HG02840 (cell line): ENCODE measurements around the gene TMEM214.

Experiments used
- ATAC-seq: cut with Tn5 transposase; IDR thresholded peaks from one replicate; pipeline ENCODE4 v1.9.1; 2021; ENCODE audit warnings: mild to moderate bottlenecking, moderate library complexity, moderate number of reproducible peaks; ENCODE audit not compliant: unreplicated experiment, low FRiP score

TMEM214 gene

DNA sequence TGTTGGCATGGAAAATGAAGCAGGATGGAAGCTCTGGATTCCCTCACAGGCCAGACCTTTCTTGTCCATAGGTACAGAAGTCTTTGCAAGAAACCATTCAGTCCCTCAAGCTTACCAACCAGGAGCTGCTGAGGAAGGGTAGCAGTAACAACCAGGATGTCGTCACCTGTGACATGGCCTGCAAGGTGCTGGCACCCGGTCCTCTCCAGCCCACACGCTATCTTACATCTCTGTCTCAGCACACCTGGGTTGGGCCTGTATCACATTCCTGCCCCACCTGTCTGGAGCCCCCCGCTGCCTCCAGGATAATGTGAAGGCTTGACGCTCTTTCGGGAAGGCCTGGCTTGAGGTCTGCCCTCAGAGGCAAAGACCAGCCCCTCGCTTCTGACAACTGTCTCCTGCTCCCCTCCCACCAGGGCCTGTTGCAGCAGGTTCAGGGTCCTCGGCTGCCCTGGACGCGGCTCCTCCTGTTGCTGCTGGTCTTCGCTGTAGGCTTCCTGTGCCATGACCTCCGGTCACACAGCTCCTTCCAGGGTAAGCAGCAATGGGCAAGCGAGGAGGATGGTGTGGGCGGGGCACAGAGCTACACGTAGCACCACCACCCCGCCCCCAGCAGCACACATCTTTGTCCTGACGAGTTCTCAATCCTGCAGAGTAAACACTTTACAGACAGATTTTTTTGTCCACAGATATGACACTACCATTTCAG is 6.0 kb downstream of the TMEM214 start:
- no peak for ATAC-seq

DNA sequence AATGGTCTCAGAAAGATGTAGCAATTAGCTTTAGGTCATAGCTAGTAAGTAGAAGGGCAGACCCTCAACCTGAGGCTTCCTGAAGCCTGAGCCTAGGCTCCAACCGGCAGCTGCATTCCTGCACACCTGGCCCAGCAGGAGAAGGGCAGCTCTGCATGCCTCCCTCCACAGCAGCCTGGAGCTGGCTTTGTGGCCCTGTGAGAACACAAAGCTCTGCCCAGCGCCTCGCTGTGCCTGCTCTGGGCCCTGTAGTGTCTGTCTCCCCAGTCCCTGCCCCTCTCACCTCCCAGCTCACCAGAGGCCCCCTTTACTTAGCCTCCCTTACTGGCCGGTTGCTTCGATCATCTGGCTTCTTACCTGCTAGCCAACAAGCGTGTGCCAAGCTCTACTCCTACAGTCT is 6.7 kb downstream of the TMEM214 start:
- ATAC-seq = no peak

DNA sequence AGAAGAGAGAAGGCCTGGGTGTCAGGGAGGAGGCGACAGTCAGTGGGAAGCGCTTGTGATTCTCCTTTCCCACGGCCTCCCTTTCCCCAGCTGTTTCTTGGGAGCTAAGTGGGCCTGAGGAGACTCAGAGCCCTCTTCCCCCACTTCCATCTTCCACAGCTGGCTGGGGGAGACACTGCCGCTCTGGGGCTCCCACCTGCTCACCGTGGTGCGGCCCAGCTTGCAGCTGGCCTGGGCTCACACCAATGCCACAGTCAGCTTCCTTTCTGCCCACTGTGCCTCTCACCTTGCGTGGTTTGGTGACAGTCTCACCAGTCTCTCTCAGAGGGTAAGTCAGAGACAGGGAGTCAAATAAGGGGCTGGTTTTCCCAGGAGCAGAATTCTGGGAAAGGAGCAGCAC is 7.1 kb downstream of the TMEM214 start:
- no peak for ATAC-seq

DNA sequence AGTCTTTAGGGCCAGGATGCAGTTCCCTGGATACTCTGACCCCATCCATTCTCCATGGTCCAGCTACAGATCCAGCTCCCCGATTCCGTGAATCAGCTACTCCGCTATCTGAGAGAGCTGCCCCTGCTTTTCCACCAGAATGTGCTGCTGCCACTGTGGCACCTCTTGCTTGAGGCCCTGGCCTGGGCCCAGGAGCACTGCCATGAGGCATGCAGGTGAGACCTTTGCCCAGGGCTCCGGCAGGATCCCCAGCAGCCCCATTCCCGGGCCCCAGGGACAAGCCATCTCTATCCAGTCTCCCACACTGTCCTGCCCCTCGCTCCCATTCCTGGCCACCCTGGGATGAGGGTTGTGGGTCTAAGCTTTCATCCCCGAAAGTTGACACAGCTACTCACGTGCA is 7.5 kb downstream of the TMEM214 start:
- ATAC-seq = no peak

DNA sequence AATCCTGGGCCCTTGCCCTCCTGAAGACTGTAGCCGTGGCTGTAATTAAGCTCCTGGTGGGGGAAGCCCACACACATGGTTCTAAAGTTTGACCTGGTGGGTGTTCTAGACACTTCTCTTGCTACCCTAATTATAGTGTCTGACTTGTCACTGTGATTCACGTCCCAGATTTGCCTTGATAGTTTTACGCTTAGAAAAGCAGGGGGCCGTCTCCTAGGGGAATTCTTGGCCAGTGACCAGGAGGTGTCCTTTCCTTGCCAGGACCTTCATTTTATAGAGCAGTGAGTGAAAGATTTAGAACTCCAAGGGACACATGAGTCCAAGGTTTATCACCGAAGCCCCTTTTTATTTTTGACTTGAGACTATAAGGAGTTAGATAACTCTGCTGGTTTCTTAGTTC is 9.0 kb downstream of the TMEM214 start:
- no peak for ATAC-seq

DNA sequence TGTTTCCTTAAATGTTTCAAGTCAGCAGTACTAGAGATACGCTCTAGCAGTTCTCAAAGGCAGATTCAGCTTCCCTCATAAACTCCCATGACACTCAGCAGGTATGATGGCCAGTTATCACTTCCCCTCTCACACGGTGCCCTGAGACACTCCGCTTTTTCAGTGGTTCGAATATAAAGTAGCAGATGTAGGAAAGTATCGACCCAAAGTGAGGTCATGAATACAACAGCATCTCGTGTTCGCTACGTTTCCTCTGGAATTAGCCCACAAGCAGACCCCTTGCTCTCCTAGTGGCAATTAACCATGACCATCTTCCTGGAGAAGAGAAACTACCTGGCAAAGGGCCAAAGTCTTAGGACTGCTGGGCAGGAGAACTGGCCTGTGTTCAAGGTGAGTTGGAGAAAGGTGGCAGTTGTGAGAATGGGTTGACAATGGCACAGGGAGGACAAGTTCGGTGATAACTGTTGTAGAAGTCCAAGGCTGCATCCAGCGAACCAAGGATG is 9.4 kb downstream of the TMEM214 start:
- ATAC-seq = no peak

DNA sequence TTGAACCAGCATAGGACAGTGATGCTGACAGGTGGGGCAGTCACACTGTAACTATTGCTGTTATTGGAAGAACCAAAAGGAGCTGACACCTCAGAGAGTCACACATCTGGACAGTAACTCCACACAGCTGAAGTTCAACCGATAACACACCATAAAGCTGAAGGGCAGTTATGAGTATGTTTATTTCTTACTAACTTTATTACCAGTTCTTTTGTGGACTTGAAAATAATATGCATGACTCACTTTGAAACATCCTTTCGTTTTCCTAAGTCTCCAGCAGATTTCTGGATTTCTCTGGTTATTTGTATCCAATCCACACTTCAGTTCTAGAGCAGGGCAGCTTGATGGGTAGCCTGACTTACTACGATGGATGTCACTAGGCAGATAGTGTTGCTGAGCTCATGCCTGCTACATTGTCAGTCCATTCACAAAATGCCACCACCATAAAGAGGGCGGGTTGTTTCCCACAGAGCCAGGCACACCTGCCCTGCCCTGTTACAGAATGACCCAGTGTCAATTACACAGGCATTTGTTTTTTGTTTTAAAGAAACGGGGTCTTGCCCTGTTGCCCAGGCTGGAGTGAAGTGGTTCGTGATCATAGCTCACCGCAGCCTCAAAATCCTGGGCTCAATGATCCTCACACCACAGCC is 10.3 kb downstream of the TMEM214 start:
- ATAC-seq = no peak

DNA sequence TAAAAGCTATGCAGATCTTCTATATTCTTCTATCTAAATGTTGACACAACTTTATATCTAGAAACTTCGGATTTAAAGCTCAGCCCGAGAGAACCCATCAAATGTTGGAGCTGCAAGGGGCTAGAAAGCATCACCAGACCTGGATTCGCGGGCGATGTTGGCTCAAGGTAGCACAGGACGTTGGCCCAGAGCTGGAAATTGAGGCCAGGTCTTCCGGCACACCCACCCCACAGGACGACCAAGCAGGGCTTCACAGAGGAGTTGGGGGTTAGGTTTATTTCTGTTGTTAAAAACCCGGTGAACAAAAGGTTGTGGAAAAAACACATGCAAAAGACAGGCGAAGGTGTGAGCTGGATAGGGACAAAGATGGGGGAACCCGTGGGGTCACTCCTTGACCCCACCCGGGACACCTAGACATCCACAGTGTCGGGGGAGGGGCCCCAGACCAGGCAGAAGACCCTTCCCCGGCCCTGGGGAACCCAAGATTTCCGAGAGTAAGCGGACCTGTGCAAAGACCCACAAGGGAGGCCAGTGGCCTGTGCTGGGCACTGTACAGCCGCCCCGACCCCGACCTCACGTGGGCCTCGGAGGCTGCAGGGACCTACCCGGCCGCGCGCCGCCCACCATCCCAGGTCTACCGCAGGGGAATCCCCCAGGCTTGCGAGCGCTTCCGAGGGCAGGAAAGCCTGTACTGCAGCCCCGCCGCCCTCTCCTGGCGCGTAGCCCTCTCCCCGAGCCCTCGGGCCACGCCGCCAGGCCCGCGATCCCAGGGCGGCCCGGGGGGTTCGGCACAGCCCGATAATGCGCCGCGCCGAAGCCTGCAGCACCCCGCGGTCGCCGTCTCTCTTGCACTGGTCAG is 16.9 kb downstream of the TMEM214 start:
- ATAC-seq = peak; percentile 13

DNA sequence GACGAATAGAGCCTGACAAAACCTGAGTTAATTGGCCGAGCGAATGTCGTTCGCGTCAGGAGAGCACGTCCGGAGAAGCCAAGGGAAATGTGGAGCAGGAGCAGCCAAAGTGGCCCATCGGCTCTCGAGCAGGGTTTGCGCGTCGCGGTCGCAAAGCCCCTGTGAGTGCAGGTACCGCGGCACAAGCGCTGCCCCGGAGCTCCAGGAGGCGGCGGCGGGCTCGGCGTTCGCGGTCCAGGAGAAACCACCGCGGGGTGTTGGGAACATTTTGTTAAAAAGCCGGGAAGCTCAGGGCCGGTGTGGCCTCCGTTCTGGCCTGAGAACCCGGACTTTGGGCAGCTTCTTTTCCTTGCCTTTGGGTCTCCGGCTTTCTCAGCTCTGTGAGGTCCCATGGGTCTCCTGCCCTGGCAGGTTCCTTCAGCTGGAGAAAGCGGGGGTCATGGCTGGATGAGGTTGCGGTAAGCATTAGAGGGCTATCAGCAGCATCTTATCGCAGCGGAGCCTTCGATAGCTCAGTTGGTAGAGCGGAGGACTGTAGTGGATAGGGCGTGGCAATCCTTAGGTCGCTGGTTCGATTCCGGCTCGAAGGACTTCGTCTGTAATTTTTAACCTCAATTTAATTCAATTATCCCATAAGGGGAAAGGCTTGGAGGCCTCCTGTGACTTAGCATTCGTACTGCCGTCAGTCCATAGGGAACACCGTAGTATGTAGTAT is 17.7 kb downstream of the TMEM214 start:
- peak; percentile 51 for ATAC-seq

DNA sequence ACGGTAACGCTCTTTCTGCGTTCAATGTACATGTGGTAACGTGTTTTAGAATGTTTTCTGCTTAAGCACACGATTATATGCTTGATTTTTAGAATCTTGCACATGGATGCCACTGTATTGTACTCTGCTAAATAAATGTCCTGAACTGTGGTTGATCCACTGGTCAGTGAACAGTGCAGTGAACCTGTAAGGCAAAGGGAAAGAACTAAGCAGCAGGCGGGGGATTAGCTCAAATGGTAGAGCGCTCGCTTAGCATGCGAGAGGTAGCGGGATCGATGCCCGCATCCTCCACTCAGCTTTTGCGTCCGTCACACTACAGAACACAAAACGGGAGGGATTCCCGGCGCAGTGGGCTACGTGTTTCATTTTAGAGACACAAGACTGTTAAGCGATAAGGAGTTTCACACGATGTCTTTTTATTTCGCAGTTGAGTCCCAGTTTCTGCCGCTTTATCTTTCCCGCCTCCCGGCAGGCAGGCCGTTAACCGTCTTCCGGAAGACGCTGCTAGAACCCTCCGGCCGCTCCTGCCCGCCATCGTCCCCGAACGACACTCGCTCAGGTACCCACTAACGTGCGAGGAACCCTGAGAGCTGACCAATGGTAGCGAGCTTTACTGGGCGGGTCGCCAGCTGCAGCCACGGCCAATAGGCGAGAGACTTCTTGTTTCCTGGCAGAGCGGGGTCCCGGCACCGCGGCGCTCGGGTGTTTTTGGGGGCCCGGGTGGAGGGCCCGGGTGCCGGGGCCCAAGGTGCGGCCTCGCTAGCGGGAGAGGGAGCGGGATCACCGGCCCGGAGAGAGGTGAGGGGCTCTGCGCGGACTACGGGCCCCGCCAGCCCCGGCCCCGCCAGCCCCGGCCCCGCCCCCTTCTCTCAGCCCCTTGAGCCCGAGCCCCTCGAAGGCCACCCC is 18.5 kb downstream of the TMEM214 start, which contains the start of gene AGBL5:
Gene AGBL5 (plus strand): TSS at position 673 of the 906 bp plus-strand sequence. CDS start 1,291 bp downstream, outside the sequence.
- ATAC-seq = peak; percentile 67

DNA sequence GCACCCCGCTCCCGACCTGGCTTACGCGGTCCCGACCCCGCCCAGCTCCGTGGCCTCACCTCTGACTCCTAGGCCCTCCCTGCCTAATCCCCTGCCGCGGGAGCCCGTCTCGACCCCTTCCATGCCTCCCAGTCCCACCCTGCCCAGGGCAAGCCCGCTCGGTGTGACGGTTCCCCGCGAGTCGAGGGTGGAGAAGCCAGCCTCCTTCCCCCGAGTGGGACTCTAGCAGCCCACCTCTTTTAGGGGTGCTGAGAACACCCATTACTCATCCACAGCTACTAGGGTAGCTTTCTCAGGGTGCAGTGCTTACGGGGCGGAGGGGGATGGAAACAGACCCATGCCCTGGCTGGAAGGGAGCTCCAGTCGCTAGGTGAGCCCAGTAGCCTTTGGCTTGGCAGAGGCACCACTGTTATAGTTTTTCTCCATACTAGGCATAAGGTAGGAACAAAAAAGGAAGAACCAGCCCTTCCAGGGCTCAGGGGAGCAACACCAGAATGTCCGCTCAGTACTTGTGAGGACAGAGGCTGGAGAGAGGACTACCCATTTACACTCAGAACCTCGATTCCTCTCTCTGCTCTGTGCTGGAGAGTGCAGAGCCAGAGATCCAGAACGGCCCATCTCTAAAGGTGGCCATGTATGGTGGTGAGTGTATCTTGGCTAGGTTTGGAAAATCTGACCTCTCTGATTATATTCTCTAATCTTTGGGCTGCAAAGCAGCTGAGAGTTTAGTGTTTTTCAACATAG is 19.3 kb downstream of the TMEM214 start:
- ATAC-seq = no peak

DNA sequence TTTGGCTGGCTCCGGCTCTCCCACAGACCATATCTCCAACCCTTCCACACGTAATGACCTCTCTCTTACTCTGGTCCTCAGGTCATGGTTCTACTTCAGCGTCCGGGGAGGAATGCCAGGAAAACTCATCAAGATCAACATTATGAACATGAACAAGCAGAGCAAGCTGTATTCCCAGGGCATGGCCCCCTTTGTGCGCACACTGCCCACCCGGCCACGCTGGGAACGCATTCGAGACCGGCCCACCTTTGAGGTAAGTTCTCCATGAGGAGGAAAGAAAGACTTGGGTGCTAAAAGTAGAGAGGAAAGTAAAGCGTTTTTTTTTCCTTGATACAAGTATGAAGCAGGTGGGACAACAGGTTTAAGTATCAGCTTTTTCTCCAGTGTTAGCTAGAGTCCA is 20.6 kb downstream of the TMEM214 start:
- no peak for ATAC-seq

DNA sequence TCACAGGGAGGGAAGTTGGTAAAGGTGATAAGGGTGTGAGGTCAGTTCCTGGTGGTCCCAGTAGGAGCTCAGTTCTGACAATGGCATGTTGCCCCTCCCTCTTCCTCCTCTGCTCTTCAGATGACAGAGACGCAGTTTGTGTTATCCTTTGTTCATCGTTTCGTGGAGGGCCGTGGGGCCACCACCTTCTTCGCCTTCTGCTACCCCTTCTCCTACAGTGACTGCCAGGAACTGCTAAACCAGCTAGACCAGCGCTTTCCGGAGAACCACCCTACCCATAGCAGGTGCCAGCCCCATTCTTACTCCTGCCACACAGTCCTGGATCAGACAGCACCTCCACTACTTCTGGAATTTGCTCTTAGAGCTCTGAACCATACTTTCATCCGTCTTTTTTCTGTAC is 21.0 kb downstream of the TMEM214 start:
- ATAC-seq = no peak

DNA sequence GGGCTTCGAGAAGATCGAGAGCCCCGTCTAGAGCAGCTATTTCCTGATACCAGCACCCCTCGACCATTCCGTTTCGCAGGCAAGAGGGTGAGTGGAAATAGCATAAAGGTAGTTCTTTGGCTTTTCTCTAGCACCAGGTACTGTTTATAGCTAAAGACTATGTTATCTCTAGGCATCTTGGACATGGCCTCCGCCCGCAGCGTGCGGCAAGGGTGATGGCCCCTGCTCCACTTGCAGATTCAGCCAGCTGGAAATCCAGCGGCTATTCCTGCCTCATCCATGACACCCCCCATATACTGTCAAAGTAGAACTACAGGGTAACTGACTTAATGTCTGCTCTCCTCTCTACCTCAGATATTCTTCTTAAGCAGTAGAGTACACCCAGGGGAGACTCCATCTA is 22.0 kb downstream of the TMEM214 start:
- no peak for ATAC-seq

DNA sequence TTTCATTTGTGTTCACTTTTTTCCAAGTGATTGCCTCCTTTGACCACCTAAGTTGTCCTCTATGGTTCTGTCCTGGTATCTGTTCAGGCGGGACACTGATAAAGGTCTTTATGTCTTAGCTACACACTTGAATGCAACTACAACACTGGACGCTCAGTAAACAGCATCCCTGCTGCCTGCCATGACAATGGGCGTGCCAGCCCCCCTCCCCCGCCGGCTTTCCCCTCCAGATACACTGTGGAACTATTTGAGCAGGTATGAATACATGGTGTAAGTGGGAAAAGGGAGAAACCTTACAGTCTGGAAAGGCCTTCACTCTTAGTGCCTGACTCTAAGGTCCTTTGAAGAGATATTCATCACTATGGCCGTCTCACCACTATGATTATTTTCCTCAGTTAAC is 24.4 kb downstream of the TMEM214 start:
- no peak for ATAC-seq

DNA sequence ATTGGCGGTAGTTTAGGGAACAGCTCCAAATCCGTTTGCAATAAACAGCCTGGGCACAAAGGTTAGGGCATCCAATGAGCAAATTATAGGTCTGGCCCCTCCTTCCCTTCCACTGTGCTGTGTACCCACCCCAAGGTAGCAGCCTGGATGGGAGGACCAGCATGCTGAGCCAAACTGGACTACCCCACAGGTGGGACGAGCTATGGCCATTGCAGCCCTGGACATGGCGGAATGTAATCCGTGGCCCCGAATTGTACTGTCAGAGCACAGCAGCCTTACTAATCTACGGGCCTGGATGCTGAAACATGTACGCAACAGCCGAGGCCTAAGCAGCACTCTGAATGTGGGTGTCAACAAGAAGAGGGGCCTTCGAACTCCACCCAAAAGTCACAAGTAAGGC is 25.4 kb downstream of the TMEM214 start:
- ATAC-seq = no peak

DNA sequence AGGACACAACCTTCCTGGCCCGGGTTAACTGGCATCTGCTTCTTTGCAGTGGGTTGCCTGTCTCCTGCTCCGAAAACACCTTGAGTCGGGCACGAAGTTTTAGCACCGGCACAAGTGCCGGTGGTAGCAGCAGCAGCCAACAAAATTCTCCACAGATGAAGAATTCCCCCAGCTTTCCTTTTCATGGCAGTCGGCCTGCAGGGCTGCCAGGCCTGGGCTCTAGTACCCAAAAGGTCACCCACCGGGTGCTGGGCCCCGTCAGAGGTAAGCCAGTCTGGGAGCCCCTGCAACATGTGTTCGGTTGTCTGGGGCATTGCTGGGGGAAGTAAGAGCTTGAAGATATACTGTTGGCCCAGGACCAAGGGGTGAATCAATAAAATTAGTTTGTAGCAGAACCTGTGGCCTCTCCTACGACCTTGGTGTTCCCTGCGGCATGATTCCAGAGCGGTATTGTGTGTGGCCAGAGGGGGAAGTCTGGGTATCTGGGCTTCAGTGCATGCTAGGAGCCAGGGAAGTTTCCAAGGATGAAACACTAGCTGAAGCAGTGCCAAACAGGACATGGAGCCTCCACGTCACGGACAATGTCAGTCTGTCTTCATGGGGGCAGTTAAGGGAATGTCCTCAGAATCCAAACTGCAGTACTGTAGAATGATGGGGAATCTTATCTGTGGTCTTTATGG is 26.5 kb downstream of the TMEM214 start:
- ATAC-seq = no peak

DNA sequence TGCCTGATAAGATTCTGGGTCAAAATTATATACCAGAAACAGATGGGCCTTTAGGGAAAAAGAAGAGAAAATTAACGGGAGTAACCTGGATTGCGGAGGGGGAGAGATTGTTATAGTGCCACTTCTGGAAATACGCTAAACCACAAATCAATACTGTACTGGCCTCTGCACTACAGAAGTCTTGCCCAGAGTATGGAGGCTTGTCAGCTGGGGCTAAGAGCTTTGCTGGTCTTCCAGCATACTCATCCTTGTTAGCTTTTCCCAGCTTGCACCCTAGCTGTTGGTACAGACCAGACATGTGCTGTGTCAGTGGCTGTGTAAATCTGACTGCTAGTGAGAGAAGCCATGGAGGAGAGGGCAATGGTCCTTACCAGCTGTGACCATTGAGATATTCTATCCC is 27.6 kb downstream of the TMEM214 start:
- ATAC-seq = no peak
